HCT116 (cell line): ENCODE data around the gene AKR7A3. TPM values are rescaled to one million over a fixed set of nuclear protein-coding genes. Genes with fewer than 3 reads are reported as not detected.
A peak's percentile ranks its signal among the peaks of the same experiment; 100 is the strongest.

Experiments
- ATAC-seq: fragments of 200-7000 bp; cut with Tn5 transposase; 2 replicates; pipeline ENCODE4 v1.9.1; 2020; ENCODE audit warnings: mild to moderate bottlenecking, moderate library complexity
- BruUV-seq: library from RNA; stranded (reverse); fragments of 400-500 nt; replicated peaks from 2 replicates; lab custom pipeline; 2021; lab: Mats Ljungman, UMichigan
- CTCF ChIA-PET: fragments of 300-600 bp; sonication (Branson Sonifier 250); formaldehyde crosslinking; loops from one replicate; lab custom pipeline; 2021; ENCODE audit warnings: antibody characterized with exemption; lab: Charles Lee
- POLR2A ChIA-PET: fragments of 300-600, 350-600 bp; sonication (Branson Sonifier 250); formaldehyde crosslinking; loops from one replicate; lab custom pipeline; 2021; ENCODE audit warnings: antibody characterized with exemption; lab: Charles Lee
- RAD21 ChIA-PET, 2 experiments: fragments of 300-600 bp; sonication (Branson Sonifier 250); formaldehyde crosslinking; loops; one replicate each; lab custom pipeline; 2023; ENCODE audit warnings: low total read pairs in 2 of 2; ENCODE audit not compliant: uncharacterized antibody in 2 of 2, unreplicated experiment in 2 of 2, low non-redundant PET in 1 of 2; lab: Charles Lee
- DNase-seq: peaks from one replicate; pipeline ENCODE4 v3.0.0-alpha.2; 2010; ENCODE audit warnings: low read depth, low spot score
- H2AFZ ChIP-seq: fragments of 200-600 bp; shearing (Covaris generic), sonication (generic); 2 replicates; pipeline ENCODE4 v1.6.1; 2017; ENCODE audit warnings: low read depth, mixed run types, mixed read lengths, antibody characterized with exemption, low read length; ENCODE audit not compliant: poor library complexity, severe bottlenecking
- H3K27ac ChIP-seq: 2 replicates; pipeline ENCODE4 v1.5.1; 2012; ENCODE audit warnings: low read depth, low read length
- H3K27me3 ChIP-seq: fragments of 200-600 bp; sonication (generic); 2 replicates; pipeline ENCODE4 v1.6.1; 2016; ENCODE audit warnings: mixed run types, low read length, mixed read lengths; ENCODE audit not compliant: insufficient read depth
- H3K36me3 ChIP-seq, 2 experiments: fragments of 200-500 bp in 1 of 2; fragments of 200-600 bp in 1 of 2; sonication (Bioruptor generic) in 1 of 2; sonication (generic) in 1 of 2; 2 replicates each; pipeline versions ENCODE4 v1.5.1 to v1.6.1; 2014 to 2016; ENCODE audit warnings: low read length in 2 of 2, inconsistent platforms in 1 of 2, mixed read lengths in 1 of 2, mixed run types in 1 of 2; ENCODE audit not compliant: insufficient read depth in 2 of 2, control insufficient read depth in 1 of 2
- H3K4me1 ChIP-seq, 2 experiments: fragments of 200-600 bp in 1 of 2; sonication (generic) in 1 of 2; 2 replicates each; pipeline versions ENCODE4 v1.5.1 to v1.6.1; 2012 to 2017; ENCODE audit warnings: low read length in 2 of 2, inconsistent platforms in 1 of 2, mild to moderate bottlenecking in 1 of 2, mixed read lengths in 1 of 2, mixed run types in 1 of 2, moderate library complexity in 1 of 2; ENCODE audit not compliant: insufficient read depth in 2 of 2, control insufficient read depth in 1 of 2
- H3K4me2 ChIP-seq: fragments of 200-600 bp; sonication (generic); 2 replicates; pipeline ENCODE4 v1.6.1; 2017; ENCODE audit warnings: mixed run types, low read length, mixed read lengths
- H3K4me3 ChIP-seq, 2 experiments: fragments of 200-600 bp in 1 of 2; sonication (generic) in 1 of 2; replicated peaks in 1 of 2; 2 replicates each; pipeline ENCODE4 v1.5.1; 2011 to 2016; ENCODE audit warnings: low read length in 2 of 2, control low read depth in 1 of 2, low read depth in 1 of 2, mild to moderate bottlenecking in 1 of 2, mixed read lengths in 1 of 2, mixed run types in 1 of 2
- H3K79me2 ChIP-seq: fragments of 200-600 bp; sonication (generic); 2 replicates; pipeline ENCODE4 v1.6.1; 2017; ENCODE audit warnings: mild to moderate bottlenecking, mixed run types, low read length, moderate library complexity, mixed read lengths; ENCODE audit not compliant: insufficient read depth
- H3K9ac ChIP-seq: fragments of 200-600 bp; sonication (generic); 2 replicates; pipeline ENCODE4 v1.6.1; 2016; ENCODE audit warnings: low read length, mixed read lengths
- H3K9me2 ChIP-seq: fragments of 200-600 bp; sonication (generic), shearing (Covaris generic); 2 replicates; pipeline ENCODE4 v1.6.1; 2017; ENCODE audit warnings: mixed run types, mild to moderate bottlenecking, moderate library complexity; ENCODE audit not compliant: insufficient read depth
- H3K9me3 ChIP-seq, 2 experiments: fragments of 200-500 bp in 1 of 2; fragments of 200-600 bp in 1 of 2; sonication (Bioruptor generic) in 1 of 2; sonication (generic) in 1 of 2; 2 replicates each; pipeline ENCODE4 v1.6.1; 2014 to 2017; ENCODE audit warnings: low read length in 2 of 2, mixed read lengths in 2 of 2, inconsistent platforms in 1 of 2, low read depth in 1 of 2, mild to moderate bottlenecking in 1 of 2, mixed run types in 1 of 2, moderate library complexity in 1 of 2; ENCODE audit not compliant: control insufficient read depth in 1 of 2, insufficient read depth in 1 of 2
- H4K20me1 ChIP-seq: fragments of 200-600 bp; sonication (generic), shearing (Covaris generic); 2 replicates; pipeline ENCODE4 v1.6.1; 2017; ENCODE audit warnings: mixed run types, mild to moderate bottlenecking, moderate library complexity; ENCODE audit not compliant: insufficient read depth
- EGR1 ChIP-seq: IDR thresholded peaks from 2 replicates; pipeline ENCODE4 v1.6.1; 2012; ENCODE audit warnings: low read depth
- ELF1 ChIP-seq: IDR thresholded peaks from 2 replicates; pipeline ENCODE4 v1.6.1; 2012; ENCODE audit warnings: low read depth, borderline replicate concordance
- EZH2 ChIP-seq: fragments of 200-600 bp; sonication (generic); IDR thresholded peaks from 2 replicates; pipeline ENCODE4 v1.6.1; 2017; ENCODE audit warnings: antibody characterized with exemption, mixed run types
- EZH2phosphoT487 ChIP-seq: fragments of 200-600 bp; IDR thresholded peaks from 2 replicates; pipeline ENCODE4 v1.6.1; 2018; ENCODE audit warnings: antibody characterized with exemption, borderline replicate concordance
- FOSL1 ChIP-seq: IDR thresholded peaks from 2 replicates; pipeline ENCODE4 v1.6.1; 2012; ENCODE audit warnings: low read depth
- POLR2A ChIP-seq: IDR thresholded peaks from 2 replicates; pipeline ENCODE4 v1.7.0; 2011; ENCODE audit warnings: borderline replicate concordance; ENCODE audit not compliant: insufficient read depth, insufficient read length; ENCODE audit errors: extremely low read depth
- SRF ChIP-seq: IDR thresholded peaks from 2 replicates; pipeline ENCODE4 v1.6.1; 2012; ENCODE audit warnings: low read depth
- YY1 ChIP-seq: IDR thresholded peaks from 2 replicates; pipeline ENCODE4 v1.6.1; 2011; ENCODE audit warnings: low read length, low read depth, moderate library complexity, mild to moderate bottlenecking; ENCODE audit not compliant: insufficient replicate concordance; ENCODE audit errors: extremely low read depth
- ZFX ChIP-seq: fragments of 450-650 bp; IDR thresholded peaks from 2 replicates; pipeline ENCODE4 v1.6.1; 2017
- ZNF274 ChIP-seq: fragments of 200-500 bp; sonication (Bioruptor generic); IDR thresholded peaks from 2 replicates; pipeline ENCODE4 v1.6.1; 2014; ENCODE audit warnings: mild to moderate bottlenecking, low read depth, low read length, inconsistent platforms
- intact Hi-C: fragments of 100-400 bp; cut with micrococcal nuclease; formaldehyde crosslinking; loops from 2 replicates; pipeline ENCODE4 v1.10.0; 2022
- total RNA-seq: library from RNA; stranded (reverse); gene quantifications from one replicate; pipeline ENCODE4 v1.2.1, GENCODE V29; 2021; ENCODE audit not compliant: unreplicated experiment
- TF ChIP-seq, protein P1 (sequence below): IDR thresholded peaks from 2 replicates; pipeline ENCODE4 v1.6.1; 2011; ENCODE audit warnings: mild to moderate bottlenecking, low read length, moderate library complexity; ENCODE audit not compliant: insufficient replicate concordance; ENCODE audit errors: extremely low read depth
- TF ChIP-seq, protein P2 (sequence below): IDR thresholded peaks from 2 replicates; pipeline ENCODE4 v1.6.1; 2012
- TF ChIP-seq, protein P3 (sequence below), 3 experiments: fragments of 200-600 bp in 1 of 3; sonication (generic) in 1 of 3; IDR thresholded peaks in 2 of 3; conservative IDR thresholded peaks in 1 of 3; 2 replicates each; pipeline ENCODE4 v1.5.1; 2012 to 2017; ENCODE audit warnings: low read depth in 2 of 3, low read length in 2 of 3, antibody characterized with exemption in 1 of 3, borderline replicate concordance in 1 of 3, control low read depth in 1 of 3, mild to moderate bottlenecking in 1 of 3, mixed read lengths in 1 of 3, mixed run types in 1 of 3, moderate library complexity in 1 of 3; ENCODE audit not compliant: insufficient read depth in 1 of 3
- TF ChIP-seq, protein P4 (sequence below): IDR thresholded peaks from 2 replicates; pipeline ENCODE4 v1.6.1; 2012; ENCODE audit warnings: low read depth

The AKR7A3 gene
- total RNA-seq, 1 experiment from 2014 or later = 1.7 TPM

DNA sequence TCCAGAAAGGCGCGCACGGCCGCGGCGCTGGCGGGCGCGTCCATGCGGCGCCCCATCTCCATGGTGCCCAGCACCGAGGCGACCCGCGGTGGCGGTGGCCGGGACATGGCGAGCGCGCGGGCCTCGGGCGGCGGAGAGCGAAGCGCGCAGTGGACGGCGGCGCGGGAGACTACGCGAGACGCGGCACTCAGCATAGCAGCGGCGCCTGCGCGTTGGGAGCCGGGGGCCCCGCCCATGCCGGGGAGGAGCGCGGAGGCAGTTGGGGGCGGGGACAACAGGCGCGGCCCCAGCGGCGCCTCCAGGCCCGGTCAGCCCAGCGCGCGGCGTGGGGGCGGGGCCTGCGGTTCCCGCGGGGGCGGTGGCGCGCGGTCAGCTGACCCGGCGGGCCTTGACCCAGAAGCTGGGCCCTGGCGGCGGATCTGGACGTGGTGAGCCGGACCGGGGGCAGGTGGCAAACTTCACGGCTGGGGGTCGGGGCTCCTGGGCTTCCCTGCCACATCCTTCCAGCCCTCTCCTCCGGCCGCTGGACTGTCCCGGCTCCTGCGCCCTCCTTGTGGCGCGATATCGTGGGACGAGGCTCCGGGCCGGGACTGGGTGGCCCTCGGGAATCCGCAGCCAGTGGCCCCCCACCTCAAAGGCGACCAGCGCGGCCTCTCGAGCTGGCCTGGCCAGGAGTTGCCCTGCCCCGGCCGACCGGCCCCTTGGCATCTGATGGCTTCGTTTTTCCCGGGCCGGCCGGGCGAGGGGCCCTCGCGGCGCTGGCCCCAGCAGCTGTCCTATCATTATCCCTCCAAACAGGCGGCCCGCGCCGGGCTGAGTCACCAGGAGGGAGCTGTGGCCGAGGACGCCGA is 23.6 kb upstream of the AKR7A3 start, which contains the start of the genes AKR7A2 and SLC66A1 (continued):
- TF ChIP-seq EZH2 (no peak), EGR1 (peak; percentile 93), ZFX (peak; percentile 72), SRF (no peak)
- TF ChIP-seq, protein P1, sequence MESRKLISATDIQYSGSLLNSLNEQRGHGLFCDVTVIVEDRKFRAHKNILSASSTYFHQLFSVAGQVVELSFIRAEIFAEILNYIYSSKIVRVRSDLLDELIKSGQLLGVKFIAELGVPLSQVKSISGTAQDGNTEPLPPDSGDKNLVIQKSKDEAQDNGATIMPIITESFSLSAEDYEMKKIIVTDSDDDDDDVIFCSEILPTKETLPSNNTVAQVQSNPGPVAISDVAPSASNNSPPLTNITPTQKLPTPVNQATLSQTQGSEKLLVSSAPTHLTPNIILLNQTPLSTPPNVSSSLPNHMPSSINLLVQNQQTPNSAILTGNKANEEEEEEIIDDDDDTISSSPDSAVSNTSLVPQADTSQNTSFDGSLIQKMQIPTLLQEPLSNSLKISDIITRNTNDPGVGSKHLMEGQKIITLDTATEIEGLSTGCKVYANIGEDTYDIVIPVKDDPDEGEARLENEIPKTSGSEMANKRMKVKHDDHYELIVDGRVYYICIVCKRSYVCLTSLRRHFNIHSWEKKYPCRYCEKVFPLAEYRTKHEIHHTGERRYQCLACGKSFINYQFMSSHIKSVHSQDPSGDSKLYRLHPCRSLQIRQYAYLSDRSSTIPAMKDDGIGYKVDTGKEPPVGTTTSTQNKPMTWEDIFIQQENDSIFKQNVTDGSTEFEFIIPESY = peak; percentile 83
- TF ChIP-seq, protein P2, sequence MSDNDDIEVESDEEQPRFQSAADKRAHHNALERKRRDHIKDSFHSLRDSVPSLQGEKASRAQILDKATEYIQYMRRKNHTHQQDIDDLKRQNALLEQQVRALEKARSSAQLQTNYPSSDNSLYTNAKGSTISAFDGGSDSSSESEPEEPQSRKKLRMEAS = peak; percentile 69

DNA sequence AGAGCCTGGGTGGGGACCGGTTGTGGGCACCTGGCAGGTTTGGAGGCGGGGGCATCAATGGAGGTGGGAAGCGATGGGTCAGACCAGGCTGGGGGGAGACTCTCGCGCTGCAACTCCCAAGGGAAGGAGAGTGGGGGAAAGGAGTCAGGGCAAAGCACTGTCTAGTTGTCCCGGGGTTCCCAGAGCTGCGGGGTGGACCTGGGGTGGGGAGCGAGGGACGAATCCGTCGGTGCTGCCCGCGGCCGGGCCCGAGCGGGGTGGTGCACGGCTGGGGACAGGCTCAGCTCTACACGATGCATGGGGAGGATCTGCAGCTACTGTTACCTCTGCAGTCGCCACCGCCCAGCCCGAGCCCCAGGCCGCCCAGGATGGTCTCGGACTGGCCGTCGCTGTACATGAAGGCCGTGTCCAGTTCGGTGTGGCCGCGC is 22.9 kb upstream of the AKR7A3 start:
- ChIA-PET RAD21 (no interaction called here), CTCF (no interaction called here), POLR2A (no interaction called here)
- Histone ChIP-seq H2AFZ (no peak overlapping the region), H3K9me3 (no peaks in the 10 kb centered on the region), H3K27ac (peak overlapping the region; percentile 82), H3K36me3 (peaks cover 3 to 14% of the 10 kb centered on the region in 2 experiments; a peak in 3 of 4 replicates), H4K20me1 (no peaks in the 10 kb centered on the region), H3K27me3 (no peaks in the 10 kb centered on the region), H3K9me2 (no peaks in the 10 kb centered on the region), H3K4me3 (peak overlapping the region; percentile 87 to 88), H3K79me2 (peaks cover 33% of the 10 kb centered on the region), H3K4me1 (peaks cover 18 to 47% of the 10 kb centered on the region in 2 experiments; a peak in 3 of 4 replicates), H3K9ac (peak overlapping the region; percentile 97), H3K4me2 (peak overlapping the region; percentile 100)
- intact Hi-C loops = no loop called here
- BruUV-seq = no TSS peak
- no peak for DNase-seq
- peak; percentile 37 for ATAC-seq
- TF ChIP-seq, protein P3, sequence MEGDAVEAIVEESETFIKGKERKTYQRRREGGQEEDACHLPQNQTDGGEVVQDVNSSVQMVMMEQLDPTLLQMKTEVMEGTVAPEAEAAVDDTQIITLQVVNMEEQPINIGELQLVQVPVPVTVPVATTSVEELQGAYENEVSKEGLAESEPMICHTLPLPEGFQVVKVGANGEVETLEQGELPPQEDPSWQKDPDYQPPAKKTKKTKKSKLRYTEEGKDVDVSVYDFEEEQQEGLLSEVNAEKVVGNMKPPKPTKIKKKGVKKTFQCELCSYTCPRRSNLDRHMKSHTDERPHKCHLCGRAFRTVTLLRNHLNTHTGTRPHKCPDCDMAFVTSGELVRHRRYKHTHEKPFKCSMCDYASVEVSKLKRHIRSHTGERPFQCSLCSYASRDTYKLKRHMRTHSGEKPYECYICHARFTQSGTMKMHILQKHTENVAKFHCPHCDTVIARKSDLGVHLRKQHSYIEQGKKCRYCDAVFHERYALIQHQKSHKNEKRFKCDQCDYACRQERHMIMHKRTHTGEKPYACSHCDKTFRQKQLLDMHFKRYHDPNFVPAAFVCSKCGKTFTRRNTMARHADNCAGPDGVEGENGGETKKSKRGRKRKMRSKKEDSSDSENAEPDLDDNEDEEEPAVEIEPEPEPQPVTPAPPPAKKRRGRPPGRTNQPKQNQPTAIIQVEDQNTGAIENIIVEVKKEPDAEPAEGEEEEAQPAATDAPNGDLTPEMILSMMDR (IDR thresholded peaks at IDR 0.05 in 2 of 3, conservative IDR thresholded peaks at IDR 0.05 in 1 of 3; ENCODE audit: borderline replicate concordance in 1 of 3, insufficient read depth in 1 of 3, low read depth in 2 of 3, low read length in 2 of 3) = no peak
- TF ChIP-seq YY1 (no peak), ZNF274 (no peak), EZH2 (no peak), EZH2phosphoT487 (no peak), ELF1 (no peak), EGR1 (no peak), FOSL1 (no peak), ZFX (no peak), POLR2A (no peak), SRF (no peak)
- TF ChIP-seq, protein P4, sequence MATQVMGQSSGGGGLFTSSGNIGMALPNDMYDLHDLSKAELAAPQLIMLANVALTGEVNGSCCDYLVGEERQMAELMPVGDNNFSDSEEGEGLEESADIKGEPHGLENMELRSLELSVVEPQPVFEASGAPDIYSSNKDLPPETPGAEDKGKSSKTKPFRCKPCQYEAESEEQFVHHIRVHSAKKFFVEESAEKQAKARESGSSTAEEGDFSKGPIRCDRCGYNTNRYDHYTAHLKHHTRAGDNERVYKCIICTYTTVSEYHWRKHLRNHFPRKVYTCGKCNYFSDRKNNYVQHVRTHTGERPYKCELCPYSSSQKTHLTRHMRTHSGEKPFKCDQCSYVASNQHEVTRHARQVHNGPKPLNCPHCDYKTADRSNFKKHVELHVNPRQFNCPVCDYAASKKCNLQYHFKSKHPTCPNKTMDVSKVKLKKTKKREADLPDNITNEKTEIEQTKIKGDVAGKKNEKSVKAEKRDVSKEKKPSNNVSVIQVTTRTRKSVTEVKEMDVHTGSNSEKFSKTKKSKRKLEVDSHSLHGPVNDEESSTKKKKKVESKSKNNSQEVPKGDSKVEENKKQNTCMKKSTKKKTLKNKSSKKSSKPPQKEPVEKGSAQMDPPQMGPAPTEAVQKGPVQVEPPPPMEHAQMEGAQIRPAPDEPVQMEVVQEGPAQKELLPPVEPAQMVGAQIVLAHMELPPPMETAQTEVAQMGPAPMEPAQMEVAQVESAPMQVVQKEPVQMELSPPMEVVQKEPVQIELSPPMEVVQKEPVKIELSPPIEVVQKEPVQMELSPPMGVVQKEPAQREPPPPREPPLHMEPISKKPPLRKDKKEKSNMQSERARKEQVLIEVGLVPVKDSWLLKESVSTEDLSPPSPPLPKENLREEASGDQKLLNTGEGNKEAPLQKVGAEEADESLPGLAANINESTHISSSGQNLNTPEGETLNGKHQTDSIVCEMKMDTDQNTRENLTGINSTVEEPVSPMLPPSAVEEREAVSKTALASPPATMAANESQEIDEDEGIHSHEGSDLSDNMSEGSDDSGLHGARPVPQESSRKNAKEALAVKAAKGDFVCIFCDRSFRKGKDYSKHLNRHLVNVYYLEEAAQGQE = no peak
- TF ChIP-seq, protein P2 = no peak
